ENCODE results near the gene NOVA2. TPM values are rescaled to one million over a fixed set of nuclear protein-coding genes. Genes with fewer than 3 reads are reported as not detected.

The NOVA2 gene
- total RNA-seq, 1 donor from 2014 or later = 11.3 TPM

GRCh38 chr19:45919678-45920077 is 54.0 kb downstream of the NOVA2 start:
- H3K36me3 ChIP-seq = no peaks in the 10 kb centered on the region
- intact Hi-C loops (cut with DNase I) = no loop called here
- DNase-seq (ENCODE audit: low spot score in 2 of 2) = no peak
- H3K27ac ChIP-seq = no peak overlapping the region
- H3K4me1 ChIP-seq = no peaks in the 10 kb centered on the region
- H3K9me3 ChIP-seq = no peaks in the 10 kb centered on the region
- no peaks in the 10 kb centered on the region for H3K27me3 ChIP-seq
- no peak overlapping the region for H3K4me3 ChIP-seq
- TF ChIP-seq CTCF (IDR thresholded peaks at IDR 0.05) = no peak

- no peaks in the 10 kb centered on the region for H3K36me3 ChIP-seq
- no peak for DNase-seq (ENCODE audit: low spot score in 2 of 2)
- TF ChIP-seq CTCF (IDR thresholded peaks at IDR 0.05) = no peak
- no peaks in the 10 kb centered on the region for H3K4me1 ChIP-seq
- no peaks in the 10 kb centered on the region for H3K27me3 ChIP-seq
- no peak overlapping the region for H3K27ac ChIP-seq
- intact Hi-C loops (cut with DNase I) = no loop called here
- no peak overlapping the region for H3K4me3 ChIP-seq
- H3K9me3 ChIP-seq = no peaks in the 10 kb centered on the region
Observed at GRCh38 chr19:45918721-45919120, 54.9 kb downstream of the NOVA2 start.

- intact Hi-C loops (cut with DNase I) = no loop called here
- Histone ChIP-seq H3K36me3 (no peaks in the 10 kb centered on the region), H3K4me1 (no peaks in the 10 kb centered on the region), H3K27ac (no peak overlapping the region), H3K4me3 (no peak overlapping the region), H3K9me3 (no peaks in the 10 kb centered on the region), H3K27me3 (no peaks in the 10 kb centered on the region)
- no peak for DNase-seq (ENCODE audit: low spot score in 2 of 2)
- TF ChIP-seq CTCF (IDR thresholded peaks at IDR 0.05) = no peak
Observed at GRCh38 chr19:45917421-45918091, 56.1 kb downstream of the NOVA2 start.

- H3K9me3 ChIP-seq = no peaks in the 10 kb centered on the region
- H3K4me3 ChIP-seq = no peak within 1 kb of the TSS
- no peak for DNase-seq (ENCODE audit: low spot score in 2 of 2)
- intact Hi-C loops (cut with DNase I) = no loop called here
- H3K4me1 ChIP-seq = no peaks in the 10 kb centered on the region
- no peak for TF ChIP-seq CTCF (IDR thresholded peaks at IDR 0.05)
- H3K27ac ChIP-seq = no peak within 1 kb of the TSS
- H3K27me3 ChIP-seq = no peaks in the 10 kb centered on the region
- H3K36me3 ChIP-seq = no peaks in the 10 kb centered on the region
Observed at GRCh38 chr19:45913874-45914830, 59.5 kb downstream of the NOVA2 start, which contains the start of gene NANOS2. Gene NANOS2, minus strand, starts transcription at chr19:45914778. Its CDS starts 85 bp downstream, at chr19:45914693.

GRCh38 chr19:45911291-45911690 is 62.4 kb downstream of the NOVA2 start:
- Histone ChIP-seq H3K36me3 (no peaks in the 10 kb centered on the region), H3K9me3 (no peaks in the 10 kb centered on the region), H3K4me3 (no peak overlapping the region), H3K27ac (no peak overlapping the region), H3K27me3 (no peaks in the 10 kb centered on the region), H3K4me1 (no peaks in the 10 kb centered on the region)
- no peak for DNase-seq (ENCODE audit: low spot score in 2 of 2)
- intact Hi-C loops (cut with DNase I) = no loop called here
- TF ChIP-seq CTCF (IDR thresholded peaks at IDR 0.05) = no peak

Measured in ascending aorta (tissue), 2 donors.